AG04449 (cell line): Measurements from ENCODE around the gene CTU2.

Source experiments
- CTCF ChIA-PET: fragments of 350-600 bp; formaldehyde crosslinking; extraction: SDS; loops from one replicate; lab custom pipeline; 2021; ENCODE audit warnings: antibody characterized with exemption; lab: Yijun Ruan, JAX
- POLR2A ChIA-PET: fragments of 400-600, 350-600 bp; formaldehyde crosslinking; extraction: SDS; loops from one replicate; lab custom pipeline; 2020; ENCODE audit warnings: antibody characterized with exemption, inconsistent platforms; lab: Yijun Ruan, JAX
- DNase-seq: peaks from one replicate; pipeline ENCODE4 v3.0.0-alpha.2; 2010; ENCODE audit warnings: low read depth, low spot score
- H3K4me3 ChIP-seq: 2 replicates; pipeline ENCODE4 v1.5.1; 2011; ENCODE audit warnings: low read depth, mild to moderate bottlenecking, control low read depth, low read length
- CTCF ChIP-seq: IDR thresholded peaks from one replicate; pipeline ENCODE4 v1.5.1; 2011; ENCODE audit warnings: mild to moderate bottlenecking, moderate library complexity, low read length, control low read depth, inconsistent platforms; ENCODE audit not compliant: insufficient read depth; ENCODE audit errors: missing control alignments

CTU2 gene

GRCh38 chr16:88688013-88688778, 18.1 kb upstream of the CTU2 start:
- H3K4me3 ChIP-seq, result no peak overlapping the region
- ChIA-PET CTCF (interaction anchor here (1.0 to 1.8 kb wide), 3 partner anchors 10 to 72 kb away, joined by 3 to 7 read pairs (median 5); no protein-coding TSS in a partner anchor), POLR2A (interaction anchor here (0.6 kb wide), 1 partner anchor 478 kb away, joined by 3 read pairs; no protein-coding TSS in a partner anchor)
- TF ChIP-seq CTCF, result no peak
- DNase-seq, result no peak

DNA sequence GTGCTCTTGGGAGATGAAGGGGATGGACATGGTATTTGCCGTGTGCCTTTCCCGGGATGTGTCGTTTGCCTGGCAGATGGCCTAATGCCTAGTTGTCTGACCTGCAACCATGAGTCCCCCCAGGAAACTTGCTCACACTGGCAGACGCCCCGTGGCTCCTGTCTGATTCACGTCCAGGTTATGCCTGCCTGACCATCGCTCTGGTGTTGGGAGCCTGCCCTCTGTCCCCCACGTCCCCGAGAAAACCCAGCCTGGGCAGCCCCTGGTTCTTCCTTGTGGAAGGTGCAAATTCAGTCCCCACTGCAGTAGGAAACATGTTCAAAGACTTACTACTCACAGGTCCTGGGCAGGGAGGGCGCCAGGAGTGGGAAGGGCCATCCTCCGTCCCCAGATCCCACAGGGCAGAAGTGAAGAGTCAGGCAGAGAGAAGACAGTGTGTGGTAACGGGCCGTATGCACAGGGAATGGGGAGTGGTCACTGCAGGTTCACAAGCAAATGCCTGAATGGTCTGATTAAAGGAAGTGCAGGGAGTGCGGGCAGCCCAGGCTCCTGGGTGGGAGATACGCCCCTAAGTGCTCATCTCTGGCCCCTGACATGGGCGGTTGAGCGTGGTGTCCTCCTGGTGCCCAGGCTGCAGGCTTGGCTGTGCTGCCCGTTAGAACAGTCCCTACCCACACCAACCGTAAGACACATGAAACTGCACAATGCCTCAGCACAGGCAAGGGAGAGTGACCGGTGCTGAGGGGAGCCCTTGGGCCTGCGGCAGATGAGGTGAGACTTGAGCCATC, 15.8 kb upstream of the CTU2 start:
- no peak for TF ChIP-seq CTCF
- POLR2A ChIA-PET, result no interaction called here
- DNase-seq, result no peak
- H3K4me3 ChIP-seq, result no peak overlapping the region
- CTCF ChIA-PET, result no interaction called here

- POLR2A ChIA-PET, result no interaction called here
- no peak overlapping the region for H3K4me3 ChIP-seq
- CTCF ChIA-PET, result no interaction called here
- no peak for DNase-seq
- no peak for TF ChIP-seq CTCF
Measured at GRCh38 chr16:88691129-88691813, 15.0 kb upstream of the CTU2 start.

DNA sequence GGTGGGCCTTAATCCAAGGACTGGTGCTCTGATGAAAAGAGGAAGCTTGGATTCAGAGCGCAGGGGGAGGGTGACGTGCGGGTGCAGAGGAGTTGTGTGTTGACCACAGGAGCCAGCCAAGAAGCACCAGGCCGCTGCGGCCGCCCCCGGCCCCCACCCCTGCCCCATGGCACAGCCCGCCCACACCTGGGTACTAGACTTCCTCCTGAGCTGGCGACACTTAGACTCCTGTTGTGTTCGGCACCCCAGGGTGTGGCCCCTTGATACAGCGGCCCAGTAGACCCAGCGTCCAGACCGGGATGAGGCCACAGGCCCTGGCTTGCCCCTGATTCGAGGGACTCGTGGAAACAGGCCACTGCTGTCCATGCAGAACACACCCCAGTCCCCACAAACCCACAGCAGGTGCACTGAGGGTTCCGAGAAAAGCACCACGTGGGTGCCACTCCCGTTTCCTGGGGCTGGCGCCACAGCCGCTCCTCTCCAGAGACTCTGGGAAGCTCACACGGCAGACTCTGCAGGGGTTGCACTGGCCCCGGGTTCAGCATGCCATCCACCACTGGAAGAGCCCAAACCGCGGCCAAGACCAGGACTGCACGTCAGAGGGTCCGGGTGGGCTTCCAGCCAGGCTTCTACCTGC, 14.3 kb upstream of the CTU2 start:
- DNase-seq, result no peak
- H3K4me3 ChIP-seq, result no peak overlapping the region
- ChIA-PET POLR2A (no interaction called here), CTCF (interaction anchor here (1.1 kb wide), 1 partner anchor 45 kb away, joined by 5 read pairs; no protein-coding TSS in a partner anchor)
- no peak for TF ChIP-seq CTCF

GRCh38 chr16:88692861-88693260, 13.4 kb upstream of the CTU2 start:
- TF ChIP-seq CTCF, result no peak
- no peak for DNase-seq
- H3K4me3 ChIP-seq, result no peak overlapping the region
- POLR2A ChIA-PET, result no interaction called here
- CTCF ChIA-PET, result interaction anchor here (1.1 to 1.4 kb wide), 2 partner anchors 8 to 44 kb away, joined by 5 read pairs; no protein-coding TSS in a partner anchor
